ENCODE results near the gene SLC35E3. TPM values are rescaled to one million over a fixed set of nuclear protein-coding genes. Genes with fewer than 3 reads are reported as not detected.

The SLC35E3 gene
- total and polyA plus RNA-seq, 2 of the 13 experiments (the other 11 are each of a cell fraction or from before 2014, with no cell fraction given) = 13.0 to 22.1 TPM

- TF ChIP-seq CSRNP2 (CRISPR knock-in tag; conservative IDR thresholded peaks at IDR 0.05; ENCODE audit: low read depth) (no peak), FOSL1 (CRISPR knock-in tag; IDR thresholded peaks at IDR 0.05; ENCODE audit: borderline replicate concordance) (no peak), JDP2 (CRISPR knock-in tag; IDR thresholded peaks at IDR 0.05; ENCODE audit: borderline replicate concordance) (no peak; the same call in 1 of the 2 replicates), ZNF335 (CRISPR knock-in tag; IDR thresholded peaks at IDR 0.05) (peak; percentile 99), DZIP1 (CRISPR knock-in tag; IDR thresholded peaks at IDR 0.05) (no peak), RBM39 (IDR thresholded peaks at IDR 0.05; ENCODE audit: low read depth, low read length, poor library complexity, severe bottlenecking) (peak; percentile 52), ZNF609 (CRISPR knock-in tag; IDR thresholded peaks at IDR 0.05; ENCODE audit: borderline replicate concordance) (peak; percentile 66; the same call in 1 of the 2 replicates), ZNF552 (CRISPR knock-in tag; IDR thresholded peaks at IDR 0.05; ENCODE audit: borderline replicate concordance) (0 out of 2 replicates have a peak, but pooled peaks have one; percentile 35), ZMYM2 (CRISPR knock-in tag; IDR thresholded peaks at IDR 0.05) (0 out of 2 replicates have a peak, but pooled peaks have one; percentile 19), SAP130 (CRISPR knock-in tag; IDR thresholded peaks at IDR 0.05; ENCODE audit: low read depth) (peak; percentile 89), ZFX (CRISPR knock-in tag; IDR thresholded peaks at IDR 0.05; ENCODE audit: low read depth) (peak; percentile 79), ZNF234 (CRISPR knock-in tag; conservative IDR thresholded peaks at IDR 0.05) (no peak), ZNF816 (CRISPR knock-in tag; IDR thresholded peaks at IDR 0.05; ENCODE audit: borderline replicate concordance) (peak; percentile 40; the same call in 1 of the 2 replicates), ZNF431 (CRISPR knock-in tag; IDR thresholded peaks at IDR 0.05; ENCODE audit: borderline replicate concordance, low read depth) (peak; percentile 80), ZNF275 (CRISPR knock-in tag; IDR thresholded peaks at IDR 0.05; ENCODE audit: borderline replicate concordance) (peak; percentile 52; the same call in 1 of the 2 replicates), BCL3 (CRISPR knock-in tag; IDR thresholded peaks at IDR 0.05) (peak; percentile 76; the same call in 1 of the 2 replicates)
Measured at GRCh38 chr12:68745904-68746571, at the start of gene SLC35E3 (continued).

All from HepG2 (cell line).